ENCODE data around the gene GP5.

GP5 gene, protein sequence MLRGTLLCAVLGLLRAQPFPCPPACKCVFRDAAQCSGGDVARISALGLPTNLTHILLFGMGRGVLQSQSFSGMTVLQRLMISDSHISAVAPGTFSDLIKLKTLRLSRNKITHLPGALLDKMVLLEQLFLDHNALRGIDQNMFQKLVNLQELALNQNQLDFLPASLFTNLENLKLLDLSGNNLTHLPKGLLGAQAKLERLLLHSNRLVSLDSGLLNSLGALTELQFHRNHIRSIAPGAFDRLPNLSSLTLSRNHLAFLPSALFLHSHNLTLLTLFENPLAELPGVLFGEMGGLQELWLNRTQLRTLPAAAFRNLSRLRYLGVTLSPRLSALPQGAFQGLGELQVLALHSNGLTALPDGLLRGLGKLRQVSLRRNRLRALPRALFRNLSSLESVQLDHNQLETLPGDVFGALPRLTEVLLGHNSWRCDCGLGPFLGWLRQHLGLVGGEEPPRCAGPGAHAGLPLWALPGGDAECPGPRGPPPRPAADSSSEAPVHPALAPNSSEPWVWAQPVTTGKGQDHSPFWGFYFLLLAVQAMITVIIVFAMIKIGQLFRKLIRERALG

DNA sequence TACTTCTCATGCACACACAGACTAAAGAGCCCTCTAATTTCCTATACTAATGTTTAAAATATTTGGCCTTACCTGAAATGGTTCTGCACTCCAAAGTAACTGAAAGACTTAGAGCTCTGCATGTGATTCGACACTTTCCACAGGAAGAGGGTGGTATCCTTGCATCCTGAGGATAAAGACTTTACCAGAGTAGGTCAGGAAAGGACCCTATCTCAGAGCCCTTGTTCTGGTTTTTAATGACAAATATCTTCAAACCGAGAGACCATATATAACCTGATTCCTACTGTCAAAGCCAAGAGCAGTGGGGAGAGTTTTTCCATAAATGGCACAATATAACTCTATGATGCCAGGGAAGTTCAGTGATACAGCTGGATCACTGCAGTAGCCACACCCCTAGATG lies at the start of gene GP5:
TSS of gene GP5 (minus strand) at position 101 of the 400 bp plus-strand sequence. CDS start 984 bp downstream, outside the sequence.
- H3K4me3 ChIP-seq (ENCODE audit: low read depth, low read length) = no peak within 1 kb of the TSS
- TF ChIP-seq, protein P1, sequence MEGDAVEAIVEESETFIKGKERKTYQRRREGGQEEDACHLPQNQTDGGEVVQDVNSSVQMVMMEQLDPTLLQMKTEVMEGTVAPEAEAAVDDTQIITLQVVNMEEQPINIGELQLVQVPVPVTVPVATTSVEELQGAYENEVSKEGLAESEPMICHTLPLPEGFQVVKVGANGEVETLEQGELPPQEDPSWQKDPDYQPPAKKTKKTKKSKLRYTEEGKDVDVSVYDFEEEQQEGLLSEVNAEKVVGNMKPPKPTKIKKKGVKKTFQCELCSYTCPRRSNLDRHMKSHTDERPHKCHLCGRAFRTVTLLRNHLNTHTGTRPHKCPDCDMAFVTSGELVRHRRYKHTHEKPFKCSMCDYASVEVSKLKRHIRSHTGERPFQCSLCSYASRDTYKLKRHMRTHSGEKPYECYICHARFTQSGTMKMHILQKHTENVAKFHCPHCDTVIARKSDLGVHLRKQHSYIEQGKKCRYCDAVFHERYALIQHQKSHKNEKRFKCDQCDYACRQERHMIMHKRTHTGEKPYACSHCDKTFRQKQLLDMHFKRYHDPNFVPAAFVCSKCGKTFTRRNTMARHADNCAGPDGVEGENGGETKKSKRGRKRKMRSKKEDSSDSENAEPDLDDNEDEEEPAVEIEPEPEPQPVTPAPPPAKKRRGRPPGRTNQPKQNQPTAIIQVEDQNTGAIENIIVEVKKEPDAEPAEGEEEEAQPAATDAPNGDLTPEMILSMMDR (IDR thresholded peaks at IDR 0.05; ENCODE audit: low read depth, low read length) = no peak

DNA sequence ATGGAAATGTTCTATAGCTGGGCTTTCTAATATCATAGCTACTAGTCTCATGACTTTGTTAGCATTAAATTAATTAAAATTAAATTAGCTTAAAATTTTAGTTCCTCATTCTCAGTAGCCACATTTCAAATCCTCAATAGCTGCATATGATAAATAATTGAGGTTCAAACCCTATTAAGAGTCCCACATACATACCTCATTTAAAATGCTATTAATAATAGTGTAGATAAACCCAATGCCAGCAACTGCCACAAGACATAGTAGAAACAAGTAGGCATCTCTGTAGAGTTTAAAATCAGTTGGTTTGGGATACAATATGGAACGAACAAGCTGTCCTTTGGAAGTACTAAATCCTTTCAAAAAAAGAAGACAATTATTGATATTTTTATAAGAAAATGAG lies 48.6 kb upstream of the GP5 start:
- H3K4me3 ChIP-seq (ENCODE audit: low read depth, low read length) = no peak overlapping the region
- TF ChIP-seq, protein P1 (IDR thresholded peaks at IDR 0.05; ENCODE audit: low read depth, low read length) = no peak

DNA sequence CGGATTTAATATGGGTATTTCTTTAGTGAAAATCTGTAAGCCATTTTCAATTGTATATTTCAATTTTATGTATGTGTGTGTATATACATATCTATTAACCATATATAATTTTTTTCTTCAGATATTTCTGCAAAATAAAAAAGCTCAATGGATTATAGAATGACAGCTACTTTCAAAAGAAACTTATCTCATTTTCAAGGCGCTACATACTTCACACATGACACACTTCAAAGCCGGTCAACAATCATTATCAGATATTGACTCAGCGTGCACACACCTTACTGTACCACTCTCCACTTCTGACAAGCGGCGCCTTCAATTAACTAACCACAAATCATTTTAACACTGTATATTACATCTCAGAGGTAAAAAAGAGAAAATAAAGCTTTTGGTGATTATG lies 48.1 kb upstream of the GP5 start:
- no peak overlapping the region for H3K4me3 ChIP-seq (ENCODE audit: low read depth, low read length)
- TF ChIP-seq, protein P1 (IDR thresholded peaks at IDR 0.05; ENCODE audit: low read depth, low read length) = no peak

DNA sequence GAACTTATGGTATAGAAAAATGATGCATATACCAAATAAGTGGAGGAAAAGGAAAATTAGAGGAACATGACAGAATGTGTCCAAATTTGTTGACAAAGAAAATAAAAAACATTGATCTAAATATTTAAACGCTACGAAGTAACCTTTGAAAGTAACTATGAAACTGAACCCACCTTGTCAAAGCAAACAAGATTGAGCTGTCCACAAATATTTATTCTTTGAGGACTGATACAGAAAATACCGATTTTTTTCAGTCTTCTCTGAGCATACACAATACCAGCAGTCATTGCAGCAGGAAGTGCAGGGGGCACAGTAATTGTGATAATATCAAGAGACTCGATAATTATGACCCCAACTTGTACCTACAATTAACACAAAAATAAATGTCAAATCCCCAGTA lies 47.7 kb upstream of the GP5 start:
- TF ChIP-seq, protein P1 (IDR thresholded peaks at IDR 0.05; ENCODE audit: low read depth, low read length) = no peak
- H3K4me3 ChIP-seq (ENCODE audit: low read depth, low read length) = no peak overlapping the region

DNA sequence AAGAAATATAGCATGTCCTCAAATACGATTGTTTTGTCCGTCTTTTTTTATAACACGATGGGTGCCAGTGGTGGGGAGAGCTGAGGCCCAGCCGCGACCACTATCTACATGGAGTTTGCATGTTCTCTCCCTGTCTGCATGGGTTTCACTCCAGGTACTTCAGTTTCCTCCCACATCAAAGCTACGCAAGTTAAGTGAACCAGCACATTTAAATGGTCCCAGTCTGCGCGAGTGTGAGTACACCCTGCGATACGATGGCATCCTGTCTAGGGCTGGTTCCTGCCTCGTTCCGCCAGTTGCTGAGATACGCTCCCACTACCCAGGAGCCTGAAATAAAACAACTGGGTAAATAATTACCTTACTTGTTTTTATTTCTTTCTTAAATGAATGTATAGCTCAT lies 47.1 kb upstream of the GP5 start:
- no peak overlapping the region for H3K4me3 ChIP-seq (ENCODE audit: low read depth, low read length)
- TF ChIP-seq, protein P1 (IDR thresholded peaks at IDR 0.05; ENCODE audit: low read depth, low read length) = no peak

DNA sequence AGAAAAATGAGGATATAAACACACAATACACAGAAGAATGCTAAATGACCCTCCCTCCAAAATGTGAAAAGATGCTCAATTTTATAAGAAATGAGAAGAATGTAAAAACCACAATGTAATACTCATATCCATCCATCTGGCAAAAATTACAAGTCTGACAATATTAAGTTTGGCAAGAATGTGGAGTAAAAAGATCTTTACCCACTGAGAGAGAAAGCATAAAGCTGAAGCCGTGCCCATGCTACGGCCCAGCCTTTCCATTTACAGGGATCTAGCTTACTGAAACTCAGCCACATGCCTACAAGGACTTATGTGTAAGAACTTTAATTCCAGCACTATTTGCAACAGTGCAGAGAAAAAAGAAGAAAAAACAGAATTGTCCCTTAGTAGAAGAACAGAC lies 44.8 kb upstream of the GP5 start:
- TF ChIP-seq, protein P1 (IDR thresholded peaks at IDR 0.05; ENCODE audit: low read depth, low read length) = no peak
- no peak overlapping the region for H3K4me3 ChIP-seq (ENCODE audit: low read depth, low read length)

DNA sequence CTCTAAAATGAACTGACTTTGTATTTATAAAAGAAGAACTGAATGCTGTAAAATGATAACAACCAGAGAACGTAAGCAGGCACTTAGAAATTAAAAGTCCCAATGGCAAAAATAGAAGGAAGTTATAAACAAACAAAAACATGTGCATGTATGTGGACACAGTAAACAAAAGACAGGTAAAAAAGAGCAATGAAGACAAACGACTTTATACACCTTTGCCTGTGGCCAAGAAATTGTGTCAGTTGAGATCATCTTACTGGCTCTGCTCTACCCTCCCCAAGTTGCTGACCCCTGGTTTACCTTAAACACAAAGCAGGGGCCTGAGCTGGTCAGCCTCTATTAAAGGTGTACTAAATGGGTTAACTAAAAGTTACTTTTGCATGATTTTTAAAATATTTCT lies 41.7 kb upstream of the GP5 start:
- H3K4me3 ChIP-seq (ENCODE audit: low read depth, low read length) = no peak overlapping the region
- TF ChIP-seq, protein P1 (IDR thresholded peaks at IDR 0.05; ENCODE audit: low read depth, low read length) = no peak
